MM.1S (cell line): ENCODE results near the gene PCDHGA5.
"Not testable (repeated sequence)": the region's sequence is repeated elsewhere in the genome, so short reads cannot be mapped to it uniquely, and the experiment has no call there.

ENCODE experiments used
- CTCF ChIP-seq: fragments of 300-600 bp; sonication (generic); IDR thresholded peaks from 2 replicates; pipeline ENCODE4 v1.5.1; 2016; ENCODE audit warnings: antibody characterized with exemption, low read length, mixed read lengths
- EZH2 ChIP-seq: fragments of 300-600 bp; sonication (generic); optimal IDR thresholded peaks from 2 replicates; pipeline ENCODE3; 2017; ENCODE audit warnings: low read depth, mild to moderate bottlenecking, antibody characterized with exemption, low read length, mixed read lengths

GRCh38 chr5:141414548-141415274 is 50.7 kb downstream of the PCDHGA5 start:
- TF ChIP-seq EZH2, CTCF: not testable (repeated sequence)
